Ishikawa (cell line): ENCODE data around the gene FKBP2.

Experiments
- EGR1 ChIP-seq: IDR thresholded peaks from 2 replicates; pipeline ENCODE4 v1.6.1; 2012
- EP300 ChIP-seq: IDR thresholded peaks from 2 replicates; pipeline ENCODE4 v1.6.1; 2012; ENCODE audit warnings: borderline replicate concordance
- NFIC ChIP-seq: IDR thresholded peaks from 2 replicates; pipeline ENCODE4 v1.6.1; 2012
- TF ChIP-seq, protein P1 (sequence below): IDR thresholded peaks from 2 replicates; pipeline ENCODE4 v1.6.1; 2012; ENCODE audit warnings: low read depth, mild to moderate bottlenecking

DNA sequence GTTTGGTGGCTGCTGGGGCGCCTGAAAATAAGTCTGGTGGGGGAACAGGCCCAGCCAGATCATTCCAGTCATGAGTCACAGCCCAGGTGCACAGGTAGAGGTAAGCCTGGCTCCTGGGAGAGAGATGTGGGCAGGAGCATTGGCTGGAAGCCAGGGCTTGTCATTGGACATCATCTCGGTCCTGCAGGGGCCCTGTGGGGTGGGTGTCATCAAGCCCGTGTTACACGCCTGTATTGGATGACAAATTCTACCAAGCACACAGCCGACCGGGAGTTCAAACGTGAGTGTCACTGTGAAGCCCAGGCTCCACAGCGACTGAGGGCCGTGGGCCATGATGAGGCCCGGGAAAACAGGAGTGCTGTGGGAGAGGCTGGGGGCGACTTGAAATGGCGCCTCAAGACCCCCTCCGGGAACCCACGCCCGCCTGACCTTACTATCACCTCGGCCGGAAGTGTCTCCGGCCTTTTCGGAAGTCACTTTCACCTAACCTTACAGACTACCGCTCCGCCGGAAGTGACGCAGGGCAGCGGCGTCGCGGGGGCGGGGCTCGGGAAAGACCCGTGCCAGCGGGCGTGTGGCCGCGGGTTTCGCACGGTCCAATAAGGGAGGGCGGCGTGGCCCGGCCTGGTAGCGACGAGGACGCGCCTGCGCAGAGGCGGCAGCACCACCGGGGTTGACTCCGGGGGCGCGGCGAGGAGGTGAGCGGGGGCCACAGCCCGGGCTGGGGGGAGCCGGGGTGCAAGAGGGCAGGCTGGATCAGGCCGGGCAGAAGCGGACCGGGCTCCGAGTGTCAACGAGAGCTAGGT lies at the start of gene FKBP2:
- TF ChIP-seq EP300 (peak; percentile 50; the same call in 1 of the 2 replicates), NFIC (peak; percentile 83), EGR1 (peak; percentile 31; the same call in 1 of the 2 replicates)
- TF ChIP-seq, protein P1, sequence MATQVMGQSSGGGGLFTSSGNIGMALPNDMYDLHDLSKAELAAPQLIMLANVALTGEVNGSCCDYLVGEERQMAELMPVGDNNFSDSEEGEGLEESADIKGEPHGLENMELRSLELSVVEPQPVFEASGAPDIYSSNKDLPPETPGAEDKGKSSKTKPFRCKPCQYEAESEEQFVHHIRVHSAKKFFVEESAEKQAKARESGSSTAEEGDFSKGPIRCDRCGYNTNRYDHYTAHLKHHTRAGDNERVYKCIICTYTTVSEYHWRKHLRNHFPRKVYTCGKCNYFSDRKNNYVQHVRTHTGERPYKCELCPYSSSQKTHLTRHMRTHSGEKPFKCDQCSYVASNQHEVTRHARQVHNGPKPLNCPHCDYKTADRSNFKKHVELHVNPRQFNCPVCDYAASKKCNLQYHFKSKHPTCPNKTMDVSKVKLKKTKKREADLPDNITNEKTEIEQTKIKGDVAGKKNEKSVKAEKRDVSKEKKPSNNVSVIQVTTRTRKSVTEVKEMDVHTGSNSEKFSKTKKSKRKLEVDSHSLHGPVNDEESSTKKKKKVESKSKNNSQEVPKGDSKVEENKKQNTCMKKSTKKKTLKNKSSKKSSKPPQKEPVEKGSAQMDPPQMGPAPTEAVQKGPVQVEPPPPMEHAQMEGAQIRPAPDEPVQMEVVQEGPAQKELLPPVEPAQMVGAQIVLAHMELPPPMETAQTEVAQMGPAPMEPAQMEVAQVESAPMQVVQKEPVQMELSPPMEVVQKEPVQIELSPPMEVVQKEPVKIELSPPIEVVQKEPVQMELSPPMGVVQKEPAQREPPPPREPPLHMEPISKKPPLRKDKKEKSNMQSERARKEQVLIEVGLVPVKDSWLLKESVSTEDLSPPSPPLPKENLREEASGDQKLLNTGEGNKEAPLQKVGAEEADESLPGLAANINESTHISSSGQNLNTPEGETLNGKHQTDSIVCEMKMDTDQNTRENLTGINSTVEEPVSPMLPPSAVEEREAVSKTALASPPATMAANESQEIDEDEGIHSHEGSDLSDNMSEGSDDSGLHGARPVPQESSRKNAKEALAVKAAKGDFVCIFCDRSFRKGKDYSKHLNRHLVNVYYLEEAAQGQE: no peak
